Right kidney (tissue), 1 donor: ENCODE data around the gene ACTN2.
A peak's percentile ranks its signal among the peaks of the same experiment; 100 is the strongest.

Source experiments
- DNase-seq: peaks from one replicate; pipeline ENCODE4 v3.0.0-alpha.2; 2016

The ACTN2 gene

DNA sequence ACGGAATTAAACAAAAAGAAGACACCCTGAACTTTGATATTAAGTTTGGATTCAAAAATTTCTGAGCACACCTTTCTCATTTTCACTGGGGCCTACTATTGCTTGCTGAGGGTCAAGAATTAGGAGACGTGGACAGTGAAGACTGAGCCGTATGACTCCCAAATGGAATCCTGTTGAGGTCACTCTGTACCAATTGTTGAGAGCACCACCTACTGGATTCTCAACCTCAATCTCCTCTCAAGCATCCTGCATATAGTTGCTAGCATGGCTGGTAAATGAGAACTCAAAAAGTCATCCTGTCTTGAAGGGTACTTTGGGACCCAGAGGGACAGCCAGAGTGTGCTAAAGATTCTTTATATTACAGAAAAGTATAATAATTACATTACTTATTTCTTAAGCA, 88.6 kb downstream of the ACTN2 start:
- no peak for DNase-seq

DNA sequence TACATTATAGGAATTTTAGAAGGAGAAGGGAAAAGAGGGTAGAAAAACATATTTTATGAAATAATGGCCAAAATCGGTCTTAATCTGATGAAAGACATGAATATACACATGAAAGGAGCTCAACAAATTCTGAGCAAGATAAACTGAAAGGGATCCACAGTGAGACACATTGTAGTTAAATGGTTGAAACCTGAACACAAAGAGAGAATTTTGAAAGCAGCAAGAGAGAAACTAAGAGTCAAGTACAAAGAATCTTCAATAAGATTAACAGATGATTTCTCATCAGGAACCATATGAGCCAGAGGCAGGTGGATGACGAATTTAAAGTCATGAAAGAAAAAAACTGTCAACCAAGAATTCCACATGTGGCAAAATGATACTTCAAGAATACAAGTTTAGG, 93.0 kb downstream of the ACTN2 start:
- DNase-seq: no peak

DNA sequence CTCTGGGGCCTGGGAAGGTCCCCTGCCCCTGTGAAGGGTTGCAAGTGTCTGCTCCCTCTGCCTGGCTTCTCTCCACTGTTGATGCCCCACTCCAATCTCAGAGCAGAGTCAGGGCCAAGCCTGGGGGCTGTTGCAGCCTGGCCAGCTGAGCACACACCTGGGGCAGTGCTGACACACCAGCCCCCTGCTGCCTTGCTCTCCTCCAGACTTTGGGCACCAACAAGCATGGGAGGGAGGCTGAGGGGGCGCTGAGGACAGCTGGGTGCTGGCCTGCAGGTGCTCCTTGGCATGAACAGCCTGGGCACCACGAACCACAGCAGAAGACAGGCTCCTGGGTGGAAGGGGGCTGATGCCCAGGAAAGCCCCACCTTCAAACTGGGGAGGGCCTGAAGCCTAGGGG, 99.2 kb downstream of the ACTN2 start:
- DNase-seq: no peak

DNA sequence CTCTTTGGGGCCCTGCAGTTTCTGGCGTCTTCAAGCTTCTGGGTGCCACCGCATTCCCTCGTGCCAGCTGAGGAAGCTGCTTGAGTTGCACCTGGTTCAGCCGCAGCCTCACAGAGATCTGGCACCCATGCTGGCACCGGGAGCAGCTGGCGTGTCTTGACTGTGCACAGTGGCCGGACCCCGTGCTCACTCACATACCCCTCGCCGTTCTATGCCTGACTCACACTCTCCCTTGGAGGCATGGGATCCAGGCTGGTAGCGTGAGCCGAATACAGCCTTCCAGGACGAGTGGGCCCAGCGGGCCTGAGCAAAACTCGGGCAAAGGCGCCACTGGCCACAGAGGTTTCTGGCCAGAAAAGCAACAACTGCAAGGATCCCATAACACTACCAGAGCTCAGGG, 100.2 kb downstream of the ACTN2 start:
- DNase-seq: no peak

DNA sequence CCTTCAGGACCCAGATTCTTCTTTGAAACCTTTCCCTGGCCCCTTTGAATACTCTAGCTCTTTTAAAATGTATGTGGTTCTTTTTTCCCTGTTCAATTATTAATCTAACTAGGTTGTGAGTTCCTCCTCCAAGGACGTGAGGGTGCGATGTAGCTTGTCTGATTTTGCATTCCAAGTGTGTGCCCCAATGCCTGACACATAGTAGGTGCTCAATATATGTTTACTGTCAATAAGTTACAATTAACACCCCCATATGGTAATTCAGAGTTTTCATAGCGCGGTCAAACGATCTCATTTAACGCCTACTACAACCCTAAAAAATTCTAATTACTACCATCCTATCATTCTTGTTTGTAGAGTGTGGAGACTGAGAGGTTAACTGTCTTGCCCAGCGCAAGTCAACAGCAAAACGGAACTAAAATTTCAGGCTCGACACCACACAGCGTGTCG, 108.3 kb downstream of the ACTN2 start:
- DNase-seq: no peak

DNA sequence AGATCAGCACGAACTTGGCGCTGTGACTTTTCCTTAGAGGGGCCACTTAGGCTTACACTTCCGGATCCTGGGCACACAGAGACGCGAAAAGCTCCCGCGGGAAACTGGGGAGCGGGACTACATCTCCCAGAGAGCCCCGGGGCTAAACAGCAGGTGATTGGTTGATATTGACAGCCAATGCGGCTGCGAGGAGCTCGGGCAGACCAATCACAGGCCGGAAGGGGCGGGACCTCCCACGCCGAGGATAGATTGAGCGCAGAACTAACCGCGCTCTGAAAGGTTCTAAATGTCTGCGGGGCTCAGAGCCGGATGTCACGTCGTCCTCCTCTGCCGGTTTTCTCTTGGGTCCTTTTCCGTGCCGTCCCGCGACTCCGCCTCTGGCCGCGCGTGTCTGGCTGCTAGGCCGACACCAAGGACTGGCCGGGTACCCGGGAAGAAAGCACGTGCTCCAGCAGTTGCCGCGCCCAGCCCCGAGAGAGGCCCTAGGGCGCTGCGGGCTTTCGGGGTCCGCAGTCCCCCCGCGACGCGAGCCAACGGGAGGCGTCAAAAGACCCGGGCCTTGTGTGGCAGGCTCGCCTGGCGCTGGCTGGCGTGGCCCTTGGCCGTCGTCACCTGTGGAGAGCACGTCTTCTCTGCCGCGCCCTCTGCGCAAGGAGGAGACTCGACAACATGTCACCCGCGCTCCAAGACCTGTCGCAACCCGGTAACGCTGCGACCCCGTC, 108.9 kb downstream of the ACTN2 start, which contains the start of gene MTR:
Gene MTR, plus strand, starts transcription at position 258 of the 722 bp plus-strand sequence. Its CDS starts 412 bp downstream, at position 670.
- DNase-seq: peak; percentile 97

DNA sequence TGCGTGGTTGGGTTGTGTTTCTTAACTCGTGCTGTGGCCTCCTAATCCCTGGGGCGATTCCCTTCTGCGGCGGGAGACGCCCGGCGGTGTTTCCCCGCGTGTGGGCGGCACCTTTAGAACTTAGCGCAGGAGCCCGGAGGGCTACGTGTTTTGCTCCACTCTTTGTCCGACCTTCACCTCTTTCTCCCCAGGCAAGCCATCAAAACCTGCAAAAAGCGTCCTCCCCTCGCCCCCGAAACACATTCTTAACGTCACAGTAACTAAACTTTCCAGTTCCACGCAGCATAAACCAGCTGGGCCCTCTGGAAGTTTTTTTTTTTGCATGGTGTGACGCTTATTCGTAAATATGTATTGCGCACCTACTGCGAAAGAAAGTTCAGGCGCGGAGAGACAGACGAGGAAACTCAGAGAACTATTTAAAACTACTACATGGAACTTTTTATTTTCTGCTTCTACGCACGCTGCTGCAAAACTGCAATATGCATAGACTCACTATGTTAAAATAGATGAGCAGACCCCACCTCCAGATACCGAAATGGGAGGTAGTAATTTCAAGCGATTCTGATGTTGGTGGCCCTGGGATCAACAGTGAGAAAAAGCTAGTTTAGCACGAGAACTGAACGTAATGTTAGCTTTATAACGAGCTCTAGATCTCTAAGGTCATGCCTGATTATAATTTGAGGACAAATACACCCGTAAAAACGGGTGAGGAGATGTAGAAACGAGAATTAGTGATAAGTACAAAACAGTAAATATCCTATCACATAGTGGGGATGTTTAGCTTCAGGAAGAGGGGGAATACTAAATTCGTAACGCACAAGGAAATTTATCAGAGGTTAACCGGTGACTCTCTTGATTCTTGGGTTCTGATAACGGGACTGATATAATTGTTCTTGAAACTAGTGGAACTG, 109.7 kb downstream of the ACTN2 start:
- DNase-seq: no peak

DNA sequence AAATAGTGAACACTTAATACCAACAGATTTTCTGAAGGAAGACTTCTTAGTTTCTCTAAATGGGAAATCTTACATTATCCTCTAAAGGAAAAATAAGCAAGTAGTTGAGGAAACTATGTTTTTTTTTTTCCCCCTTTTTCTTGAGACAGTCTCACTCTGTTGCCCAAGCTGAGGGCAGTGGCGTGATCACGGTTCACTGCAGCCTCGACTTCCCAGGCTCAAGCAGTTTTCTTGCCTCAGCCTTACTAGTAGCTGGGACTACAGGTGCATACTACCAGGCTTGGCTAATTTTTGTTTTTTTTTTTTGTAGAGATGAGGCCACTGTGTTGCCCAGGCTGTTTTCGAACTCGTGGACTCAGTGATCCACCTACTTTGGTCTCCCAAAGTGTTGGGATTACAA, 112.7 kb downstream of the ACTN2 start:
- DNase-seq: no peak

DNA sequence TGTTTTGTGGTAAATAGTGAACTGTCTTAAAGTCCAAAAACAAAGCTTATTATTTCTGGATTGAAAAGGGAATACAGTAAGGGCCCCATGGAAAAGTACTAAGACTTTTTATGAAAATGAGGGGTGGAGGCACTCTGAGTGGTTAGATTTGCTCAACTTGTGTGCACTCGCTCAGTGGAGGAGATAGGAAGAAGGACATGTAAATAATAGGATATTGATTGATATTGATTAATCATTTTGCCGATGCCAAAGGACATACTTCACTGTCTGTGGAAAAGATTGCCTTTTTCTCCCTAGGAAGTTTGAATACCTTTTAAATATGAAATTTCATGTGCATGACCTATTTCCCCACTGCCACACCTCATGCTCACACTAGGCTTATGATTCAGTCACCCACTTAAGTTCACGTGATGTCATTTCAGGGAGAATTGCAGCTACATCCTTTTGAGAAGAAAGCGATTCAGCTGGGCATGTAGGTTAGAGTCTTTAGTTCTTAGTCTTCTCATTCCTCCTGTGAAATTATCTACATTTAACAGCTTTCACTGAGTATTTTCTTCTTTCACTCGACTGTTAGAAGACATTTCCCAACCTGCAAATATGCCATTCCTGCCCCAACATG, 113.8 kb downstream of the ACTN2 start:
- DNase-seq: no peak

DNA sequence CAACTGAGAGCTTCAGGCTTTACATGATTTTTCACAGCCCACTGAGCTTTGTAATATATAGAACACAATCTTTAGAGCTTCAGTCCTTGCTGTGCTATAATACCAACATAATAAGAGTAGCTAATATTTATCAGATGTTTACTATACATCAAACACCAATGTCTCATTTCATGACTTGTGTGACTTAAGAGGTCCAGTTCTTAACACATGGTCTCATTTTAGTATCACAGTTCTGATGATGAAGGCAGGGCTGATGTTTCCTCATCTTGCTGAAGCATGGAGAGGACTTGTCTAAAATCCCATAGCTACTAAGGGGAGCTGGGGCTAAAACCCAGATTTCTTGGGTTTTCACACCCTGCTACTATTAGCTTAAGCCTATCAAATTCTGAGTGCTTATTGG, 114.3 kb downstream of the ACTN2 start:
- DNase-seq: no peak

DNA sequence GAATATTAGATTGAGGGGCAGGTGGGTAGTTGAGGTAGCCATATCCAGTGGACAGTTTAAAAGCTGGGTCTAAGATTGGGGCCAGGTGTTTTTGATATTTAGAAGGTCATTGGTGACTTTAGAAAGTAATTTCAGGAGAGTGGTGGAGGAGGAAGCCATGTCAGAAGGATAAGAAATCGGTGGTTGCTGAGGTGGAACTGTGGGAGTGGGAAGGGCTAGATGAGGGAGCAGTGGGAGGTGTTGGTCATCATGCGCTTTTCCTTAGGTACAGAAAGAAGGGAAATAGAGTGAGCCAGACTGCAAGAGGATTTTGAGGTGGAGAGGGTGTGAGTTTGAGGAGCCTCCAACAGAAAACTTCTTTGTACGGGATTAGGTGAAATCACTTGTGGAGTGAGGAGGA, 116.0 kb downstream of the ACTN2 start:
- no peak for DNase-seq

DNA sequence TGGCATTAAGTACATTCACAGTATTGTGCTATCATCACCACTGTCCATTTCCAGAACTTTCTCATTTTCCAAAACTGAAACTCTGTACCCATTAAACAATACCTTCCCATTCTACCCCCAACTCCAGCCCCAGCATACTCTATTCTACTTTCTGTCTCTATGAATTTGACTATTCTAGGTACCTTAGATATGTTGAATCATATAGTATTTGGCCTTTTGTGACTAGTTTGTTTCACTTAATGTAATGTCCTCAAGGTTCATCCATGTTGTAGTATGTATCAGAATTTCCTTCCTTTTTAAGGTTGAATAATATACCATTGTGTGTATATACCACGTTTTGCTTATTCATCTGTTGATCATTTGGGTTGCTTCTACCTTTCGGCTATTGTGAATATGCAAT, 120.3 kb downstream of the ACTN2 start:
- DNase-seq: no peak

DNA sequence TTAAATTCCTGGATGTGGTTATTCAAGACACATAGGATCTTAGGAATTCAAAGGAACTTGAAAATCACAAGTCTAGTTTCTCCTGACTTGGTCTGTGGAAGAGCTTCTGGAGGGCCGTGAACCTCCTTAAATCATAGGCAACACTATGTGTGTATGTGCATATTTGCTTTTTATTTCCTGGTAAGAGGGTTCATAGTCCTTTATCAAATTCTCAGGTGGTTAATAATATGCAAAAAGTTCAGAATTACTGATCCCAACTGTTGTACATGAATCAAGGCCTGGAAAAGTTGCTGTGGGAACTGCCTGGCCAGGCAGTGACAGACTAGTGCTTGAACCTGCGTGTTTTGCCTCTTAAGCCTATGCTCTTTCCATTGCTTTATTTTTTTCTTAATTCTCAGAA, 121.7 kb downstream of the ACTN2 start:
- DNase-seq: no peak

DNA sequence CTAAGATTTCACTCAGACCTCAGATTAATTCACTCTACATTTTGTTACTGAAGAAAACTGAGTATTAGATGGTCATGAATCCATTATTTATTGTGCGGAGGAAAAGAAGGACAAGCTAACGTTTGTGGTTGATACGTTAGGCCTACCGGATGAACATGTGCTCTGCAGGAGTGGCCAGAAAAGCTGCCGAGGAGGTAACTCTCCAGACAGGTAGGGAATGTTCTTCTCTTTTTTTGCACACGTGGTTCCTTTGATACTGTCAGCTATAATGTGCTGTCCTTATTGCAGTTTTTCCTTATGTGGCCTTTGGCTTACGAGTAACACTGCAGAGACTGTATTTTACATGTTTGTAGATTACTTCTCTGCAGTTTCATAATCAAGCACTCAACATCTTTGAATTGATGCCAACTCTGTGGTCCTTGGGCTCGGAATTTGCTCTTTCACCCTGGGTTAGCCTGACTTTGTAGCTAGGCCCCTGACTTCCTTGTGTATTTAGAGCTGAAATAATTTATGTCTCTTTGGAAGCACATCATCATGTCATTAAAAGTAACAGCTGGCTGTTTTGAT, 122.3 kb downstream of the ACTN2 start:
- DNase-seq: no peak

DNA sequence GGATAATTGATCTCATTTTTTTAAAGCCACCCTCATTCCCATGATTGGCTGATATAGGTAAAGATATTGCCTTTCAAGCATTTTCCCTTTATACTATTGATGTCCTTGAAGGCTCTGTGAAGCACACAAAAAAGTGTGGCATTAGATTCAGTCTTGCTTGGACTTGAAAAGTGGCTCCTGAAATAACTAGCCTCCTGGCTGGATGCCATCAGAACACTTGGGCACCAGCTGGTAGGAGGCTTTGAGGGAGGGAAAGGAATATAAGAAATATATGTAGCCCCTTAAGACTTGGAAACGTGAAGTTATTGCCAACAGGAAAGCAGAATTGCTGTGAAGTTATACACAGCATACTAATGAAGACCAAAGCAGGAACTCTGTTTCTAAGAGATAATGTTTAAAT, 122.8 kb downstream of the ACTN2 start:
- no peak for DNase-seq

DNA sequence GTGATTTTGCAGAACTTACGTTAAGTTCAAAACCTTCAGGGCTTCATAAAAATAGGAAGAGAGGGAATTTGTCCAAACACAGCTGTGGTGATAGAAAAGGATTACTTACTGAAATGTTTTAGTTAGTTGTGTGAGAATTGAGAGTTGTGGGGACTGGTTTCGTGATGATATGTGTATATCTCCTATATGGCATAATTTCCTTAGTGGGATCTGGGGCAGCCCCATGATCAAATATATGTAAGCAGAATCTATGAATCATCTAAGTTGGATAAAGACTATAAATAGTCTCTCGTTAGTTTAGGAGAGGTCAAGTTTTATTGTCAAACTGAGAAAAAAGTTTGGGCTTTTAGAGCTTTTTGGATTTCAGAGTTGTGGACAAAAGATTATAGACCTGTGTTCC, 123.7 kb downstream of the ACTN2 start:
- DNase-seq: no peak

DNA sequence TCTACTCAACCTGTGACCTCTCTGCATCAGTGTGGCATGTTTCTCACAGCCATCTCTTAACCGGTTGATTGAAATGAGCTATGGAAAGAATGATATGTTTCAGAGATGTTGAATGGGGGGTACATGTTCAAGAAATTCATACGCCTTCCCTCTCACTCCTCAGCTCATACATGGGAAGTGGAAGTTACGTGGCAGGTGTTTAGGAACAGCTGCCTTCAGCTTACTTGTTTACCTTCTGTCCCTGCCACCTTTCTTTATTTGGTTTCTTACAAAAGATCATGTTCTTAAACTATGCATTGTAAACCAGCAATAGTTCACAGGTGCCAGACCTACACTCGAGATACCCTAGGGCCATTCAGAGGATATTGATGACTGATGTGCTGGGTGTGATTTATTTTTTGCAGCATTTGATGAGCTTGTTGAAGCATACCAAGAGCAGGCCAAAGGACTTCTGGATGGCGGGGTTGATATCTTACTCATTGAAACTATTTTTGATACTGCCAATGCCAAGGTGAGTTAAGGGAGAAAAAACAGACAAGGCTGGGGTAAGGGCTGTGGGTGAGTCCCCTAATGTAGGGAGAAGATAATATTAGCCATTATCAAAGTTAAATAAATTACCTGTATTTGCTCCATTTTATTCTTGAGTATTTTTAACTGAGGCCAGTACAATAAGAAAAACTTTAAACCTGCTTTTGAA, 126.2 kb downstream of the ACTN2 start:
- DNase-seq: no peak
